Mucosa of descending colon (tissue), 3 donors: ENCODE measurements around the gene ARAP3. TPM values are rescaled to one million over a fixed set of nuclear protein-coding genes. Genes with fewer than 3 reads are reported as not detected.

Experiments
- ATAC-seq: fragments of 200-7000 bp; cut with Tn5 transposase; one replicate; pipeline ENCODE4 v1.9.1; 2020; ENCODE audit warnings: mild to moderate bottlenecking, moderate library complexity
- DNase-seq, 3 donors: peaks; one replicate each; pipeline ENCODE4 v3.0.0-alpha.2; 2020
- H3K36me3 ChIP-seq: fragments of 200-600 bp; one replicate; pipeline ENCODE4 v1.8.0; 2021; ENCODE audit warnings: low read depth, mild to moderate bottlenecking
- H3K4me1 ChIP-seq: fragments of 200-600 bp; one replicate; pipeline ENCODE4 v1.8.0; 2021; ENCODE audit warnings: low read depth, mild to moderate bottlenecking
- H3K4me3 ChIP-seq: fragments of 200-600 bp; one replicate; pipeline ENCODE4 v1.8.0; 2021; ENCODE audit warnings: mild to moderate bottlenecking
- H3K9me3 ChIP-seq: fragments of 200-600 bp; one replicate; pipeline ENCODE4 v1.8.0; 2021; ENCODE audit warnings: mild to moderate bottlenecking
- CTCF ChIP-seq: fragments of 200-600 bp; IDR thresholded peaks from one replicate; pipeline ENCODE4 v1.8.0; 2022; ENCODE audit warnings: antibody characterized with exemption, mild to moderate bottlenecking
- intact Hi-C, 2 donors: fragments of 100-400 bp; cut with DNase I in 1 of 2; cut with micrococcal nuclease in 1 of 2; formaldehyde crosslinking; loops; one replicate each; pipeline versions ENCODE4 v1.11.0 to v1.11.1; 2022; cut with DNase I, micrococcal nuclease
- total RNA-seq, 3 donors: library from RNA; stranded (reverse); fragmentation: NEBNext Ultra II Directional in 2 of 3; extraction: Animal tissue kit (Norgen Biotek cat#: 25700) in 2 of 3; gene quantifications; one replicate each; pipeline versions ENCODE4 v1.2.1 to v1.2.4, GENCODE V29; 2021 to 2023
- donor health status: DM: no; HTN: no; CAD: no; lungs with moderate emphysema.
- donor health status: DM: no; HTN: no; CAD: no.
- donor health status: DM: no; HTN: yes; CAD: no.

The ARAP3 gene
- total RNA-seq, 3 donors from 2014 or later = 5.7 to 10.9 (median 8.0) TPM

DNA sequence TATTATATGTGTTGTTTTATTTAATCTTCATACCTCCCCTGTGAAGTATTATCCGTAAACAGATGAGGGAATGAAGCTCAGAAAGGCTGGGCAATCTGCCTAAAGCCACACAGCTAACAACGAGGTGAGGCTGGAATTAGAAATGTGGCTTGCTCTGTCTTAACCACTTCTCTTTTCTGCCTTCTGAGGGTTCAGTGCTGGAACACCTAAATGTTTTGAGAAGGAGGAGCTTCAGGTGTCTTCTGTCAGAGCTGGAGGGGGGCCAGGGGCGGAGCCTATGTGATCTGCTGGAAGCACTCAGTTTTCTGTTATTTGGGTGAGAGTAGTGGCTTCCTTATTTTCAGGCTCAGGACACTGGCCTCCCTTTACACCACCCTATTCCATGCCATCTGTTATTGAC is 35.0 kb upstream of the ARAP3 start:
- H3K36me3 ChIP-seq = no peaks in the 10 kb centered on the region
- ATAC-seq = no peak
- peaks cover 7% of the 10 kb centered on the region for H3K4me1 ChIP-seq
- DNase-seq = no peak
- no peak overlapping the region for H3K4me3 ChIP-seq
- TF ChIP-seq CTCF = no peak
- no peaks in the 10 kb centered on the region for H3K9me3 ChIP-seq
- intact Hi-C loops = no loop called here

DNA sequence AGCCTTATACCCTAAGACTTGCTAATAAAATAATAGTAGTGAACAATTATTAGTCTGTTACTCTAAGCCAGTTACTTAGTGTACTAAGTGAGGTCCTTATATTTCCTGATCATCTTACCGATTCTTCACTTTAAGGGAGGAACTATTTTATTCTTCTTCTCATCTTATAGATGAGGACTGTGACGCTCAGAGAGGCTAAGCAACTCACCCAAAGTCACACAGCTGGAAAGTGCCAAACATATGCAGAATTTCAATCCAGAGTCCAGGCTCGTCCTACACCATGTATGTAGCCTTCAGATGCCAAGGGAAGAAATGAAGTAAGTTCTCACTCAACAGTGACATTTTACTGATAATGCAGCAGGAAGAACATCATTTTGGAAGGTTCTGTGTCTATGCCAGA is 34.4 kb upstream of the ARAP3 start:
- Histone ChIP-seq H3K36me3 (no peaks in the 10 kb centered on the region), H3K9me3 (no peaks in the 10 kb centered on the region), H3K4me1 (peaks cover 7% of the 10 kb centered on the region), H3K4me3 (no peak overlapping the region)
- DNase-seq (no peak), ATAC-seq (no peak)
- intact Hi-C loops = no loop called here
- TF ChIP-seq CTCF = no peak

GRCh38 chr5:141716009-141716408 is 34.0 kb upstream of the ARAP3 start:
- ATAC-seq = no peak
- no peaks in the 10 kb centered on the region for H3K36me3 ChIP-seq
- peaks cover 7% of the 10 kb centered on the region for H3K4me1 ChIP-seq
- no peaks in the 10 kb centered on the region for H3K9me3 ChIP-seq
- DNase-seq = no peak
- intact Hi-C loops = no loop called here
- H3K4me3 ChIP-seq = no peak overlapping the region
- no peak for TF ChIP-seq CTCF

DNA sequence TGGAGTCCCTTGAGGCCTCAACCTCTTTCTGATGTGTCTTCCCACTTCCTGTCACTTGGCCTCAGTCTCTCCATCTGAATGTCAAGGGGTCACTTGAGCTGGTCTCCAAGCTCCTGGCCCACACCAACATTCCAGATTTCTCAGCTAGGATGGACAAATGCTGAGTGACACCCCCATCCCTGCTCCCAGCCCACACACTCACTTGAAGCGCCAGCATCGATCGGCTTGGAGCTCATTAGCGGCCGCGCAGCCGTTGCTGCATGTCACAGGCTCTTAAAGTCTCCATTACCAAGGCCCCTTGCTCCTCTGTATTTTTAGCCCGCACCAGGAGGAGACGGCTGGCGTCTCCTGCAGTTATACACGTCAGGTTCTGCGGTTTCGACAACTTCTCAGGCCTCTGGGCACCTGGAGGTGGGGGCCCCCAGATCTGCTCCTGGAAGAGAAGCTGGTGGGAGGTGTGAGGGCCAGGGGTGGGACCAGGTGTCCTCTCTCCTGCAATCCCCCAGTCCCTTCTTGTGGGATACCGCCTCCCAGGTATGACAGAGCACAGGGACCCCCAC is 33.4 kb upstream of the ARAP3 start:
- DNase-seq = no peak
- Histone ChIP-seq H3K9me3 (no peaks in the 10 kb centered on the region), H3K36me3 (no peaks in the 10 kb centered on the region), H3K4me3 (no peak overlapping the region), H3K4me1 (peaks cover 7% of the 10 kb centered on the region)
- intact Hi-C loops = no loop called here
- no peak for ATAC-seq
- TF ChIP-seq CTCF = no peak

- peaks cover 7% of the 10 kb centered on the region for H3K4me1 ChIP-seq
- ATAC-seq (no peak), DNase-seq (no peak)
- H3K4me3 ChIP-seq = no peak overlapping the region
- H3K9me3 ChIP-seq = no peaks in the 10 kb centered on the region
- H3K36me3 ChIP-seq = no peaks in the 10 kb centered on the region
- TF ChIP-seq CTCF = no peak
- intact Hi-C loops = no loop called here
These were observed 32.7 kb upstream of the ARAP3 start for GRCh38 chr5:141714542-141715310.
